GM23248 (cell line): ENCODE measurements around the gene GTF3C6. TPM values are rescaled to one million over a fixed set of nuclear protein-coding genes. Genes with fewer than 3 reads are reported as not detected.

Experiments
- DNase-seq: peaks from one replicate; pipeline ENCODE4 v3.0.0-alpha.2; 2015
- H2AFZ ChIP-seq: fragments of 200-600 bp; sonication (generic); 2 replicates; pipeline ENCODE4 v1.6.1; 2016; ENCODE audit warnings: antibody characterized with exemption
- H3F3A ChIP-seq: fragments of 200-600 bp; sonication (generic); 2 replicates; pipeline ENCODE4 v1.6.1; 2016; ENCODE audit warnings: mild to moderate bottlenecking, antibody characterized with exemption, mixed run types; ENCODE audit not compliant: insufficient read depth
- H3K27ac ChIP-seq: fragments of 200-600 bp; sonication (generic); 2 replicates; pipeline ENCODE4 v1.5.1; 2016; ENCODE audit warnings: mild to moderate bottlenecking
- H3K27me3 ChIP-seq: fragments of 200-600 bp; sonication (generic); replicated peaks from 2 replicates; pipeline ENCODE4 v1.6.1; 2016; ENCODE audit warnings: mild to moderate bottlenecking; ENCODE audit not compliant: insufficient read depth
- H3K36me3 ChIP-seq: fragments of 200-600 bp; sonication (generic); 2 replicates; pipeline ENCODE4 v1.6.1; 2016; ENCODE audit warnings: low read depth, mild to moderate bottlenecking
- H3K4me1 ChIP-seq: fragments of 200-600 bp; sonication (generic); 2 replicates; pipeline ENCODE4 v1.6.1; 2016; ENCODE audit warnings: mild to moderate bottlenecking; ENCODE audit not compliant: insufficient read depth
- H3K4me2 ChIP-seq: fragments of 200-600 bp; sonication (generic); one replicate; pipeline ENCODE4 v1.6.1; 2016; ENCODE audit warnings: mild to moderate bottlenecking; ENCODE audit not compliant: unreplicated experiment
- H3K4me3 ChIP-seq: fragments of 200-600 bp; sonication (generic); 2 replicates; pipeline ENCODE4 v1.5.1; 2016; ENCODE audit warnings: mild to moderate bottlenecking
- H3K79me2 ChIP-seq: fragments of 200-600 bp; sonication (generic); 2 replicates; pipeline ENCODE4 v1.6.1; 2016; ENCODE audit warnings: mild to moderate bottlenecking; ENCODE audit not compliant: insufficient read depth
- H3K9ac ChIP-seq: fragments of 200-600 bp; sonication (generic); 2 replicates; pipeline ENCODE4 v1.6.1; 2016; ENCODE audit warnings: mild to moderate bottlenecking
- H3K9me2 ChIP-seq: fragments of 200-600 bp; sonication (generic); 2 replicates; pipeline ENCODE4 v1.6.1; 2016; ENCODE audit warnings: mixed run types, mild to moderate bottlenecking, moderate library complexity; ENCODE audit not compliant: insufficient read depth
- H3K9me3 ChIP-seq: fragments of 200-600 bp; sonication (generic); one replicate; pipeline ENCODE4 v1.6.1; 2017; ENCODE audit warnings: low read depth
- H4K20me1 ChIP-seq: fragments of 200-600 bp; sonication (generic); 2 replicates; pipeline ENCODE4 v1.6.0; 2016; ENCODE audit not compliant: insufficient read depth
- EZH2 ChIP-seq: fragments of 200-600 bp; sonication (generic); IDR thresholded peaks from 2 replicates; pipeline ENCODE4 v1.6.1; 2018; ENCODE audit warnings: antibody characterized with exemption, mild to moderate bottlenecking; ENCODE audit not compliant: insufficient read depth, poor library complexity, severe bottlenecking
- EZH2phosphoT487 ChIP-seq: fragments of 200-600 bp; sonication (generic); IDR thresholded peaks from 2 replicates; pipeline ENCODE4 v1.6.1; 2018; ENCODE audit warnings: antibody characterized with exemption, moderate library complexity, mild to moderate bottlenecking, low read depth; ENCODE audit not compliant: insufficient read depth
- WGBS, 2 experiments: methylation state at CpG; one replicate each; pipeline ENCODE4 v1.1.6; 2015 to 2017; ENCODE audit warnings: low lambda C conversion rate in 2 of 2, low coverage in 1 of 2; ENCODE audit errors: missing lambda C conversion rate in 2 of 2; 5-methylcytosine and 5-hydroxymethylcytosine counted together
- in situ Hi-C: fragments of 300-500 bp; cut with MboI; formaldehyde crosslinking; loops from 2 replicates; pipeline ENCODE4 v1.15.0; 2020
- polyA plus RNA-seq: library from polyadenylated mRNA; unstranded; fragments of >200 nt; fragmentation: Nextera tagmentation; extraction: Ambion mirVana; gene quantifications from 2 replicates; pipeline ENCODE4 v1.2.1, GENCODE V29; 2016
- total RNA-seq: library from RNA; depleted of rRNA; stranded (reverse); fragments of >200 nt; shearing (Covaris generic); gene quantifications from 2 replicates; pipeline ENCODE4 v1.2.3, GENCODE V29; 2014

The GTF3C6 gene
- total and polyA plus RNA-seq, 2 experiments from 2014 or later, result 46.6 to 131 TPM

GRCh38 chr6:110971468-110971867 is 13.0 kb downstream of the GTF3C6 start:
- DNase-seq, result no peak
- 55 to 56% methylated on average over 2 of the region's 2 CpGs for WGBS, 2 experiments

GRCh38 chr6:110976575-110976974 is 18.1 kb downstream of the GTF3C6 start:
- Histone ChIP-seq H3K4me1 (no peaks in the 10 kb centered on the region), H3K9ac (no peak overlapping the region), H3K9me3 (no peaks in the 10 kb centered on the region), H3K36me3 (no peaks in the 10 kb centered on the region), H3K27me3 (no peaks in the 10 kb centered on the region), H2AFZ (no peak overlapping the region), H3K4me2 (no peak overlapping the region), H3K4me3 (no peak overlapping the region), H3K9me2 (no peaks in the 10 kb centered on the region), H3K27ac (no peak overlapping the region), H3F3A (no peaks in the 10 kb centered on the region), H4K20me1 (no peaks in the 10 kb centered on the region), H3K79me2 (peaks cover 11% of the 10 kb centered on the region)
- DNase-seq, result no peak
- 96 to 100% methylated on average over 1 of the region's 1 CpG for WGBS, 2 experiments
- TF ChIP-seq EZH2, result no peak
- no peak for TF ChIP-seq EZH2phosphoT487
- in situ Hi-C loops, result no loop called here

More at GRCh38 chr6:110971468-110971867, 13.0 kb downstream of the GTF3C6 start:
- H3K4me1 ChIP-seq, result no peaks in the 10 kb centered on the region
- TF ChIP-seq EZH2phosphoT487 (no peak), EZH2 (no peak)
- H3K9me3 ChIP-seq, result no peaks in the 10 kb centered on the region
- H2AFZ ChIP-seq, result no peak overlapping the region
- no peak overlapping the region for H3K4me2 ChIP-seq
- in situ Hi-C loops, result loop anchor here (25.0 kb wide), 1 partner anchor 434 kb away; no protein-coding TSS in a partner anchor
- no peak overlapping the region for H3K4me3 ChIP-seq
- H3K9me2 ChIP-seq, result no peaks in the 10 kb centered on the region
- no peaks in the 10 kb centered on the region for H3K27me3 ChIP-seq
- no peak overlapping the region for H3K27ac ChIP-seq
- H4K20me1 ChIP-seq, result no peaks in the 10 kb centered on the region
- peaks cover 4% of the 10 kb centered on the region; the same call in 1 of the 2 replicates for H3K36me3 ChIP-seq
- H3F3A ChIP-seq, result no peaks in the 10 kb centered on the region
- H3K9ac ChIP-seq, result no peak overlapping the region
- no peaks in the 10 kb centered on the region for H3K79me2 ChIP-seq

GRCh38 chr6:110979565-110980101 is 21.1 kb downstream of the GTF3C6 start:
- Histone ChIP-seq H3K9me2 (no peaks in the 10 kb centered on the region), H3K36me3 (no peaks in the 10 kb centered on the region), H3K79me2 (peaks cover 42% of the 10 kb centered on the region), H3K27ac (no peak overlapping the region), H3K9ac (no peak overlapping the region), H3K4me2 (no peak overlapping the region), H3K4me1 (peaks cover 8% of the 10 kb centered on the region), H4K20me1 (no peaks in the 10 kb centered on the region), H3F3A (no peaks in the 10 kb centered on the region), H3K4me3 (no peak overlapping the region), H3K27me3 (no peaks in the 10 kb centered on the region), H3K9me3 (no peaks in the 10 kb centered on the region), H2AFZ (no peak overlapping the region)
- TF ChIP-seq EZH2 (no peak), EZH2phosphoT487 (no peak)
- DNase-seq, result no peak
- 97 to 98% methylated on average over 9 of the region's 9 CpGs for WGBS, 2 experiments
- in situ Hi-C loops, result no loop called here

- Histone ChIP-seq H4K20me1 (no peaks in the 10 kb centered on the region), H3K79me2 (peaks cover 48% of the 10 kb centered on the region), H3K4me2 (no peak overlapping the region), H2AFZ (no peak overlapping the region), H3K9me2 (no peaks in the 10 kb centered on the region), H3K36me3 (peaks cover 2% of the 10 kb centered on the region; the same call in 1 of the 2 replicates), H3K27ac (no peak overlapping the region), H3K4me1 (peaks cover 8% of the 10 kb centered on the region), H3K9ac (no peak overlapping the region), H3K9me3 (no peaks in the 10 kb centered on the region), H3K27me3 (no peaks in the 10 kb centered on the region), H3K4me3 (no peak overlapping the region), H3F3A (no peaks in the 10 kb centered on the region)
- in situ Hi-C loops, result no loop called here
- DNase-seq, result no peak
- 97 to 98% methylated on average over 5 of the region's 5 CpGs for WGBS, 2 experiments
- TF ChIP-seq EZH2phosphoT487 (no peak), EZH2 (no peak)
Measured at GRCh38 chr6:110980227-110980626, 21.7 kb downstream of the GTF3C6 start.

- no peak for TF ChIP-seq EZH2
- no peak for TF ChIP-seq EZH2phosphoT487
- H3K27ac ChIP-seq, result no peak overlapping the region
- peak overlapping the region; percentile 97 for H3K4me3 ChIP-seq
- in situ Hi-C loops, result no loop called here
- no peaks in the 10 kb centered on the region for H3K9me2 ChIP-seq
- peak overlapping the region; percentile 95 for H3K4me2 ChIP-seq
- no peaks in the 10 kb centered on the region for H4K20me1 ChIP-seq
- H3K36me3 ChIP-seq, result peaks cover 5% of the 10 kb centered on the region; the same call in 1 of the 2 replicates
- H3K79me2 ChIP-seq, result peaks cover 51% of the 10 kb centered on the region
- H3K4me1 ChIP-seq, result peaks cover 8% of the 10 kb centered on the region
- H3F3A ChIP-seq, result no peaks in the 10 kb centered on the region
- peak overlapping the region; percentile 99; the same call in 1 of the 2 replicates for H2AFZ ChIP-seq
- H3K27me3 ChIP-seq, result no peaks in the 10 kb centered on the region
- no peak overlapping the region for H3K9ac ChIP-seq
- no peak for DNase-seq
- H3K9me3 ChIP-seq, result no peaks in the 10 kb centered on the region
- WGBS, 2 experiments, result 98% methylated on average over 9 of the region's 9 CpGs
Measured at GRCh38 chr6:110980648-110981047, 22.1 kb downstream of the GTF3C6 start.
